NCI-H2081 (cell line): ENCODE results near the gene HECW1.
A peak's percentile ranks its signal among the peaks of the same experiment; 100 is the strongest.
"Not testable (repeated sequence)": the region's sequence is repeated elsewhere in the genome, so short reads cannot be mapped to it uniquely, and the experiment has no call there.

Experiments
- DNase-seq, 2 experiments: peaks; one replicate each; lab custom pipeline; 2025; lab: John Stamatoyannopoulos, UW

HECW1 gene

DNA sequence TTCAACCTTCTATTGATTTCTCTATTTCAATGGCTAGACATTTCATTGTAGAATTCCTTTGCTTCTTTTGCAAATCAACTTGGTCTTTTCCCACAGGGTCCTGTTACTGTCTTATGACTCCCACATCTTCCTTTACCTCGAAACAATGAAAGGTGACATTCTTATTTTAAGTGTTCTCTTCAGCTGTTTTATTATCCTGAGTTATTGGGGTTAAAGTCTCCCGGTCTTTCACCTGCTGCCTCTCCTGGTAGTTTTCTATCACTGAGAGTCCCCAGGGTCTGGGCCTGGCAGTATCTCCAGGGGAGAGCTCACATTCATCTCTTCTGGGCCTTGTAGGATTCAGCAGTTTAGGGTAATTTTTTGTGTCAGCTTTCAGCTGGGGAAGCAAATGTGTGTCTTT lies 95.8 kb downstream of the HECW1 start:
- DNase-seq = no peak

DNA sequence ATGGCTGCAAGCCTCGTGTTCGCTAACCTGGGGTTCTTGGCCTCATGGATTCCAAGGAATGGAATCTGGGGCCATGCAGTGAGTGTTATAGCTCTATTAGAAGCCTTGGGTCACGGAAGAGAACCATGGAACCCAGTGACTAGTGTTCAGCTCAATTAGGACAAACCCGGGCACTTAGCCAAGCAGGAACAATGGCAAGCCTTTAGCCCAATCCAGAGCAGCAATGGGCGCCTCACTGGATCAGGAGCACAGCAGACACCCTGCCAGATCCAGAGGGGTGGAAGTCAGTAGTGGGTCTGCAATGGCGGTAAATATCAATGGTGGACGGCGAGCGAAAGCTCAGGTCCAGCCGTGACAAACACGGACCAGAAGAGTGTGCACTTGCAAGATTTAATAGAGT lies 98.1 kb downstream of the HECW1 start:
- not testable (repeated sequence) for DNase-seq

GRCh38 chr7:43211286-43211685 lies 98.8 kb downstream of the HECW1 start:
- no peak for DNase-seq

- no peak for DNase-seq
These were observed 99.2 kb downstream of the HECW1 start for GRCh38 chr7:43211693-43212092.

DNA sequence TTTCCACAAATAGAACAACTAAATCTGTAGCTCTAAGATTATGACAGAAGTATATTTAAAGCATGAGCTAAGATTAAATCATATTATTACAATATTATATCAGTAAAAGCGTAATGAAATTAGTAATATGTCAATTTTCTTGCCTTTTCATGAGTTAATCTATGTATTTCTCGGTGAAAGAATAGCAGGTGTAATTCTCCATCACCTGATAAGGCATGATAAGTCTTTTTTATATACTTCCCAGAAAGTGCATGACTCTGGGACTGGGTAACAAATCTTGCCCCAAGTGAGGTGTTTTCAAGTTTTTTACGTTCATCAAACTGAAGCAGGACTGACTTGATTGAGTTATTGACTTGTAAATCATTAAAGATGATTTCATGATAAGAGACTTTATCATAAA lies 100.5 kb downstream of the HECW1 start:
- no peak for DNase-seq

DNA sequence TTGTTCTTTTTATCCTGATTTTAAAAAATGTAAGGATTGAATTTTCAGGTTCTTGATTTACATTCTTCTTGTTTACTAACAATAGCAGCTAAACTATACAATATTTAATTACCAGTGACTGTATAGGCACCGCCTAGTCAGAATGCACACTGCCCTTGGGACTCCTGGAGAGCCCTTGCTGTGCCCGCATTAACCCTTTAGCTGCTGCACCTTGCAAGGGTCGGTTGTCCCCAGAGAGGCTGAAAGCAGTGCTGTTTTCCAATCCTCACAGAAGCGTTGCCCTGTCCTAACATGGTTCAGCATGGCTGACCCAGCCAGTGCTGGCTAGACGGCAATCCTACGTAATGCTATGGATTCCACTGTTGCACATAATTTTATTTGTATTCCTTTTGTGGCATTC lies 102.6 kb downstream of the HECW1 start:
- no peak for DNase-seq

DNA sequence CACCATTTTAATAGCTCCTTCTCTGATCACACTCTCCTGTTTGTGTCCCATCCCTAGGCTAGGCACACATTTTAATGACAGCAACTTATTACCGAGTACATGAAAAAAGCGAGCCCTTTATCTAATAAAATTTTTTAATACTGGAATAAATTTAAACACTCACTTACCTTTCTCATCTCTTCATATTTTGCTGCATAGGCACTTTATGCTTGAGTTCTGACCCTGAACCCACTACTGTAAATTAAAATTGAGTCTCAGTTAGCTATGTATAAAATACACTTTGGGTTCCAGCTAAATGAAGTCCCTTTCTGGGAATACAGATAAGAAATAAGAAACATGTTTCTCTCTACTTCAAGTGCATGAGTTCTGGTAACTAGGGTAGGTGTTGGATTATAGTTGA lies 104.6 kb downstream of the HECW1 start:
- no peak for DNase-seq

- not testable (repeated sequence) for DNase-seq
These were observed 106.5 kb downstream of the HECW1 start for GRCh38 chr7:43218901-43219300.

- no peak for DNase-seq
These were observed 107.8 kb downstream of the HECW1 start for GRCh38 chr7:43220250-43220649.

DNA sequence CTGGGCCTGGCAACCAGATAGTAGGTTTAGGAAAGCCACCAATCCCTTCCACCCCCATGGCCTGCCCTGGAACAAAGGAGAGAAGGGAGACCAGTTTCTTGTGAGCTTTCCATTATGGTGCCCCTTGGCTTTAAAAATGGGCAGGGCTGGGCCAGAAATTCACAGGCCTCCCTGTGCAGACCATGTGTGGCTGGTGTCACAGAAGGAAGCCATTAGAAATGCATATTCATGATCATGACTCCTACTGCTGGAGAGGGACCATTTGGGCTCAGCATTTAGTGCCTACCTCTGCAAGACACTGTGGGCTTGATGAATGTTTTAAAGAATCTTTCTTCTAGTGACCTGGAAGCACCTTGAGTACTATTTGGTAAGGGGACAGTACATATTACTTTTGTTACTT lies 108.3 kb downstream of the HECW1 start:
- DNase-seq = no peak

DNA sequence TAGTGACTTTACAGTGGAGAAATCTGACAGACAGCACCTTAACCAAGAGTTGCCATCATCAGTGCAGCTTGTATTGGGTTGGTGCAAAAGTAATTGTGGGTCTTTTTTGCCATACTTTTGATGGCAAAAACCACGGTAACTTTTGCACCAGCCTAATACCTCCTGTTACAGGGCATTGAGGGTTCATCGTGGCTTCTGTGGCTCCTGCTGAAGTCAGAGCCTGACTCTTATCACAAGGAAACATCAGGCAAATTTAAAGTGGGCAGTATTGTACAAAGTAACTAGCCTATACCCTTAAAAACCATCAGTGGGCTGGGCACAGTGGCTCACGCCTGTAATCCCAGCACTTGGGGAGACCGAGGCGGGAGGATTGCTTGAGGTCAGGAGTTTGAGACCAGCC lies 117.4 kb downstream of the HECW1 start:
- no peak for DNase-seq

DNA sequence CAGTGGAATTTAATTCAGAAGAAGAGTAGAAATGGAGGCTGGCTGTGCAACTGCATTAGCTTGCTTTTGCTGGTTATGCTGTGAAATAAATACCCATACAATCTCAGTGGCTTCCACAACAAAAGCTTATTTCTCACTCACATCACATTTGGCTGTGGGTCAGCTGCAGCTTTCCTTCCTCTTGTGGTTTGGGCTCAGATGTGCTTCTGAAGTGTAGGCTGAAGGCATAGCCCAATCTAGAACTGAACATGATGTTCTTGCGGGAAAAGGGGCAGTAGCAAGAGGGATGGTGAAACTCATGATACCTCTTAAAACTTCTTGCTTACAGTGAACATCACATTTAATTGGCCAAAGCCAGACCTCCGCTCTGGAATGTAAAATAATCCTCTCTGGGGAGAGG lies 119.9 kb downstream of the HECW1 start:
- DNase-seq = no peak

DNA sequence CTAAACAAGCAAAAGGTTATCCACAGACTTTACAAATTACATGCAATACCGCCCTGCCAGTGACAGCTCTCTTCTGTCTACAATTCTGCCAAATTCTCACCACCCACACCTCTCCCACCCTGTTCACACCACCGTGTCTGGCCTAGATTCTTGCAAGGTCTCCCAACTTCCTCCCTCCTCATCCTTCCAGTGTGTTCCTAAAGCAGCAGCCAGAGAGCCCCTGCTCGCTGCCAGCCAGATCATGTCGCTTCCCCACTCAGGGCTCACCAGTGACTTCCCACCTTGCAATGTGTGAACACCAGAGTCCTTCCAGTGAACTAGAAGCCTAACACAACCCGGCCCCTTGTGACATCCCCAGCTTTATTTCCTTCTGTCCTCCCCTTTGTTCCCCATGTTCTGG lies 121.6 kb downstream of the HECW1 start:
- no peak for DNase-seq

GRCh38 chr7:43234968-43235367 lies 122.5 kb downstream of the HECW1 start:
- DNase-seq = no peak

DNA sequence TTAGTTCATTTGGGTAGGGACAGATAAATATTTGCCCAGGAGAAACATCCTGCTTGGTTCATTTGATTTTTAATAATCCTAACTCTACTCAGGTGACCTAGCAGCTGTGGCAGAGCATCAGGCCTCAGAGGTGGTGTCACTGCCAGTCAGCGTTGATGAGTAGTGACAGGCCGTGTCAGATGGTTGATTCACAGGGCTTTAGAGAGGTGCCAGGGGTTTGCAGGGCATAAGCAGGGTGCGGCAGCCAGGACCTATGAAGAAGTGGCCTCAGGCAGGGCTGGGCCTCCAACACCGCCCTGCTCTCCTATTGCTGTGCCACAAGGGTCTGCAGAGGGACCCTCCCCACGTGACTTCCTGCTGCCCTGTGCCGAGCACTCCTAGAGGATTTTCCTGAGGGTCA lies 128.1 kb downstream of the HECW1 start:
- DNase-seq = no peak

GRCh38 chr7:43242628-43243255 lies 130.3 kb downstream of the HECW1 start:
- no peak for DNase-seq

DNA sequence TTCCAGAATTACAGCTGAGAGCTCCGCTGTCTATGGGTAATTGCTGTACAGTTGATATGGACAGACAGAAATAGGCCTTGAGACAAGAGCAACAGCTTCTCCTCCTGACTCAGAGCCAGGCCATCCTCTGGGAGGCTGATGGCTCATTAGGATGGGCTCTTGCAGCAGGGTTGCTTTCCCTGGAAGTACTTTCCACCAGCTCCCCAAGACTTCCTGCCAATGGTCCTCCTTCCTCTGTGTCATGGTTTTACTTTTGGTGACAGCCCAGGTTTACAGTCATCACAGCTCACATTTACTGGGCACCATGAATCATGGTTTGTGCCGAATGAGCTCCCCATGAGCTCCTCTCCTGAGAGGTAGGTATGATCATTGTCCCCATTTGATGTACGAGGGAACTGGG lies 131.8 kb downstream of the HECW1 start:
- no peak for DNase-seq

- DNase-seq = no peak
These were observed 132.3 kb downstream of the HECW1 start for GRCh38 chr7:43244784-43245183.

DNA sequence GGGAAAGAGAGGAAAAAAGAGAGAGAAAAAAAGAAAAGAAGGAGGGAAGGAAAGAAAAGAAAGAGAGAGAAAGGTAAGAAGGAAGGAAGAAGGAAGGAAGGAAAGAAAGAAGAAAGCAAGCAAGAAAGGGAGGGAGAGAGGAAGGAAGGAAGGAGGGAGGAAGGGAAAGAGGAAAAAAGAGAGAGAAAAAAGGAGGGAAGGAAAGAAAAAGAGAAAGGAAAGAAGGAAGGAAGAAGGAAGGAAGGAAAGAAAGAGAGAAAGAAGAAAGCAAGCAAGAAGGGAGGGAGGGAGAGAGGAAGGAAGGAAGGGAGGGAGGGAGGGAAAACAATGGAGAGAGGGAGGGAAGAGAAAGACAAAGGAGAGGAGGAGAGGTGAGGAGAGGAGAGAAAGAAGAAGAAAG lies 135.3 kb downstream of the HECW1 start:
- no peak for DNase-seq

- no peak for DNase-seq
These were observed 136.1 kb downstream of the HECW1 start for GRCh38 chr7:43248553-43248952.

DNA sequence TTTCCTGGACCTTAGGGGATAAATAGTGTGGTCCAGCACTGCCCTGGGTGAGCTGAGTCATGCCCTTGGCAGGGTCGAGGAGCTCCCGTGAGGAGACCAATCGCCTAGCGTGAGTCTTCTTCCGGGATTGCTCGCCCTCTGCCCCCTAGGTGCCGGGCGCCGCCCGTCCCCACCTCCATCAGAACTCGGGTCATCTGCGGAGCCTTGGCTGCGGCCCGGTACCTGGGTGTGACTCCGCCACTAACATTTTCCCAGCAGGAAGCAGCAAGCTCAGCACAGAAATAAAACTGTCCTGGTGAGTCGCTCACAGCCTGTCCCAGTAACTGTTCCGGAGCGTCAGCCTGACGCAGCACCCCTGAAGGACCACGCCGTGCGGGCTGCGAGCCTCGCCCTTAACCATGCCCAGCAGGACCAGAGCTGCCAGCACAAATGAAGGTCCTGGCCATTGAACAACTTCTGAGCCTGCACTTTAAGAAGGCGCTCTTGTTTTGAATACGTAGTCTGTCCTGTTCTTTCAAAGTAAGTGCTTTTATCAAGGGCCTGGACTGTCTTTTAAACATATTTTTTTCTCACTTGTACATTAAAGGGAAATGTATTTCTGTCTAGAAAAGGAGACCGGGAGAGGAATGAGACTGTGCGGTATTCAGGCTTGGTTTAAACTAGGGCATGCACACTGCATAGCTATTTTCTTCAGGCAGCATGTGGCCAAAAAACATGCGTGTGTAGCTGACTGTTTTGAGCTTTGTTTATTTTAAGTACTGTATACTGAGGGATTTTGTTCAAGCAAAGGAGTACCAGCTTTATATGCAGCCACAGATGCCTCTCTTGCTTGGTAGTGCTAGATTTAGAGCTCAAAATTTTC lies 136.7 kb downstream of the HECW1 start:
- DNase-seq = no peak

- no peak for DNase-seq
These were observed 137.3 kb downstream of the HECW1 start for GRCh38 chr7:43249823-43250145.

- peak; percentile 71 to 78 for DNase-seq
These were observed 148.8 kb downstream of the HECW1 start for GRCh38 chr7:43260980-43261878.
